GM21367 (cell line): ENCODE measurements around the gene USP3.
"Not testable (repeated sequence)": the region's sequence is repeated elsewhere in the genome, so short reads cannot be mapped to it uniquely, and the experiment has no call there.

Experiments
- ATAC-seq: cut with Tn5 transposase; IDR thresholded peaks from one replicate; pipeline ENCODE4 v1.9.1; 2021; ENCODE audit not compliant: unreplicated experiment

USP3 gene

GRCh38 chr15:63509955-63510940, 5.9 kb downstream of the USP3 start:
- no peak for ATAC-seq

DNA sequence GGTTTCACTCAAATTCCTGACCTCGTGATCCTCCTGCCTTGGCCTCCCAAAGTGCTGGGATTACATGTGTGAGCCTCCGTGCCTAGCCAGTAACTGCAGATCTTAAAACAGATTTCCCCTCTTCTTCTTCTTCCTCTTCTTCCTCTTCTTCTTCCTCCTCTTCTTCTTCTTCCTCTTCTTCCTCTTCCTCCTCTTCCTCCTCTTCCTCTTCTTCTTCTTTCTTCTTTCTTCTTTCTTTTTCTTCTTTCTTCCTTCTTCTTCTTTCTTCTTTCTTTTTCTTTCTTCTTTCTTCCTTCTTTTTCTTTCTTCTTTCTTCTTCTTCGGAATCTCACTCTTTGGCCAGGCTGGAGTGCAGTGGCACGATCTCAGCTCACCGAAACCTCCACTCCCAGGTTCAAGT, 7.8 kb downstream of the USP3 start:
- no peak for ATAC-seq

GRCh38 chr15:63513271-63513670, 8.9 kb downstream of the USP3 start:
- ATAC-seq, result no peak

GRCh38 chr15:63513728-63514127, 9.3 kb downstream of the USP3 start:
- ATAC-seq, result no peak

- no peak for ATAC-seq
Observed at GRCh38 chr15:63514531-63514943, 10.1 kb downstream of the USP3 start.

GRCh38 chr15:63517202-63517601, 12.8 kb downstream of the USP3 start:
- ATAC-seq, result no peak

DNA sequence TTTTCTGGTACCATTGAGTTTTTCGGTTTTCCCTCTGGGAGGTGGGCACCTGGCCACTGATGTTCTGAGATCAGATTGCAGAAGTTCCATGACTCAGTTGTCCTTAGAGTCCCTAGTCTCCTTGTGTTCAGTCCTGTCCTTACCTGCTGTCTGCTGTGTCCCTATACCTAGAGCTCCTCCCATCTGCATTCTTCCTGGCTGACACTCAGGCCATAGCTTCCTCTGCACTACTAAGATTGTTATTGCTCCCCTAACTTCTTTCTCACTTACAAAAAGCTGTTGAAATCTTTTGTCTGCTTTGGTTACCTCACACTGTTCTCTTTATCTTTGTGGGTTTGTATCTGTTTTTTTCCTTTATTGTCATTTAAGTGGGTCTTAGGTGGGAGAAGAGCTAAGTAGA, 13.2 kb downstream of the USP3 start:
- no peak for ATAC-seq

DNA sequence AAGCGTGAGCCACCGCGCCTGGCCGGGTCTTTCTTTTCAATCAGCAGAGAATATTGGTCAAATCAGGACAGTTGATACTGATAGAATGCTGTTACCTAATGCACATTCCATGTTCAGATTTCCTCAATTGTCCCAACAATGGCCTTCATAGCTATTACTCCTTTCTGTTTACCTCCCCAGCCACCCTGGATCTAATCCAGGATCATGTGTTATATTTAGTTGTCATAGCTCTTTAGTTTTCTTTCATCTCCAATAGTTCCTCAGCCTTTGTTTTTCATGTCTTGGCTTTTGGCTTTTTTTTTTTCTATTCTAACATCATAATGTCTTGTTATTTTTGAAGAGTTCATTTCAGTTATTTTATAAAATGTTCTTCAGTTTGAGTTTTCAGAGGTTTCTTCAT, 14.6 kb downstream of the USP3 start:
- ATAC-seq, result no peak

GRCh38 chr15:63519548-63520178, 15.3 kb downstream of the USP3 start:
- no peak for ATAC-seq

GRCh38 chr15:63520462-63520861, 16.1 kb downstream of the USP3 start:
- ATAC-seq, result not testable (repeated sequence)

DNA sequence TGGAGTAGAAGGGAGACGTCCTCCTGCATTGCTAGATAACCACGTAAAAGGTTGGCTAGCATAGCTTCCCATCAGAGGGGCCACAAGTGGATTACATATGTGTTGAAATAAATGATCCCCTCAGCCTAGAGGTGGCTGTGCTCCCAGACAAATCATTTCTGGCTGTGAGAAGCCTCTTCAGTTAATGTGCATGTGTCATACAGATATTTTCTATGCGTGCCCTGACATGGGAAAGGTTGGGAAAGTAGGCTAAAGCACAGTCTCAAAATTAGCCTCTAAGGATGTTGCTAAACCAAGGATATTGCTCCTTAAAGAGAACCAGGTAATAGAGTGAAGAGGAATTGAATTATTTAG, 17.8 kb downstream of the USP3 start:
- ATAC-seq, result no peak

DNA sequence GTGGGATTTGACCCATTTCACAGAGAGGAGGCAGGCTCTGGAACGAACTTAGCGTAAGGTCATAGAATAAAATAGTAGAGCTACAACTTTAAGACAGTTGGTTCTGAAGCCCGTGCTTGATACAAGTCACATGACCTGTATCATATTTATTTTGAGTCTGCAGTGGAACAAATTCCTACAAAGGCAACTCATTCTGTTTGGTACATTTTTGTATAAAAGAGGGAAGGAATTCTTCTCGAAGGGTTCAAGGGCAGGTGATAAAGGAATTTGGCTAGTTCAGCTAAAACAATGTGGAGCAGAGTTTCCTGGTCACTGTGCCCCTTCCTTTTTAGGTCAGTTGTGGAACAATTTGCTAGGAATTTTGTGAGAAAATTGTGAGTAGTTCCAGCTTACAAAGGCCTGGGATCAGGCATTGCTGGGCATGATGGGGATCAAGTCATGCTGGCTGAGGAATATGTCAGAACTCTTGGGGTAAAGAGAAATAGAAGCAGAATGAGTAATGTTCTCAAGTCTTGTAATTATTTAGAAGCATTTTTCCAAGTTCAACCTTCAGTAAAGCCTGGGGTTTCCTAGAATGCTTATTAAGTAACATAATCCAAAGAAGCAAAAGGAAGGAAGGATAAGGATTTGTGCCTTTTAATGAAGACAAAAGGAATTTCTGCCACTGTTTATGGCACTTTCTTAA, 19.1 kb downstream of the USP3 start:
- no peak for ATAC-seq

- ATAC-seq, result no peak
Observed at GRCh38 chr15:63524316-63525015, 20.1 kb downstream of the USP3 start.

DNA sequence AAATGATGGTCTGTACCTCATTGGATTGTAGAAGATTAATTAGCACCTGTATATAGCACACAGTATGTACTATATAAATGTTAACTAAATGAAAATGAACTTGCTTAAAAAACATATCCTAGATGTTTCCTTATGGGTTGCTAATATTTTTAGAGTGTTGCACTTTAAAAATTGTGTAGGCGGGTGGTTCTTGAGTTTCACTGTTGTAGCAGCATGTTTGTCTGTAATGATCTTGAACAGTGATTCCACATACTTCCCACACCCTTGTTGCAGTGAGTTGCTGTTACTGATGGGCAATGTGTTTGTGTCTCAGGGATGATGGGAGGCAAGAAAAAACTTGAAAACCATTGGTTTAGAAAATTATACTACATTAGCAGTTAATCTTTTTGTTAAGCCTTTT, 22.0 kb downstream of the USP3 start:
- ATAC-seq, result no peak

DNA sequence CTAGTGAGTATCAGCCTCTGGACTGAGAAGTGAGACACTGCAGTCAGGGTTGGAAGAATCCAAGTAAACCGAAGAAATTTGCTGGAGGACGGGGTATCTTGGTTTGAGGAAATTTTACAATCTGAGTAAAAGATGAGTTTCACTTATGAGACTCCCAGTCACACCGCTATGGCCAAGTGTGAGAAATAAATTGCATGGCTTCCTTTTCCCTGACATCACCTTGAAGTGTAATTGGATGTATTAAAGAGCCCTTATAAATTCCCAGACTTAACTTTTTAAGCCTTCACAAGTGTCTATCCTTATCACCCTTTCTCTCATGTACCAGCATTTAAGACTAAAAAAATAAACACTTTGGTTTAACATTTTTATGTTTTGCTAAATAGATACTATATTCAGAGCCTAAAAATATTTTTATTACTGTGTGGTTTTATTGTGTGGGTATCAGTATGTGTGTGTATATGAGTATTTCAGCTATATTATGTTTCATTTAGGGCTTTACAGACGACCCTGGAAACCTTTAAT, 23.8 kb downstream of the USP3 start:
- ATAC-seq, result no peak

- ATAC-seq, result no peak
Observed at GRCh38 chr15:63530235-63530634, 25.8 kb downstream of the USP3 start.

DNA sequence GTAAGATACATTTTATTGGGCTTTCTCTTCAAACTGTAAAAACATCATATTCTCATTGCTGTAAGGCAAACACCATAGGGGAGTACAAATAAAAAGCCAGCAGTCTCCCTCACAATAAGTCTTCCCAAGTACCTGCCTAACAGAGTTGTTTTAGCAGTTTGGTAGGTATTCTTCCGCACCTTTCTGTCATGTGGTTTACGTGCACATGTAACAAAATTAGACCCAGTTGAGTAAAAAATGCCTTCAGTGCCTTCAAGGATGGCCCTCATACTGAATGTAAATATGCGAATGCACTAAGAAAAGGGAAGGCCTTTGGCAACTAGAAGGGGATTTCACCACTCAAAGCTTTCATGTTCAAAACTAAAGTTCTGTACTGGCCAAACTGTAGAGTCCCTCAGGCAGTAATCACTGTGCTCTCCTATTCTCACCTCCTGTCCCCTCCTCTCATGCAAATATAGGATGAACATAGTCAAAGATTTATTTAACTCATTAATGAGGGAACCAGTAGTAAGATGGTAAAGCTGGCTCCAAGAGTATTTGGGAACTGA, 26.4 kb downstream of the USP3 start:
- no peak for ATAC-seq

- no peak for ATAC-seq
Observed at GRCh38 chr15:63531586-63531985, 27.2 kb downstream of the USP3 start.

GRCh38 chr15:63532307-63532744, 27.9 kb downstream of the USP3 start:
- ATAC-seq, result no peak

DNA sequence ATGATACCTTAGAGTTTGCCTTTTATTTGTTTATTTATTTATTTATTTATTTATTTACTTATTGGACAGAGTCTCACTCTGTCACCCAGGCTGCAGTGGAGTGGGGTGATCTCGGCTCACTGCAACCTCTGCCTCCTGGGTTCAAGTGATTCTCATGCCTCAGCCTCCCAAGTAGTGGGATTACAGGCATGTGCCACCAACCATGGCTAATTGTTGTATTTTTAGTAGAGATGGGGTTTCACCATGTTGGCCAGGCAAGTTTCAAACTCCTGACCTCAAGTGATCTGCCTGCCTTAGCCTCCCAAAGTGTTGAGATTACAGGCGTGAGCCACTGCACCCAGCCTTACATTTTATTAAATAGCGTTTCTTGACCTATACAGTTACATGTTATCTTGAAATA, 30.5 kb downstream of the USP3 start:
- not testable (repeated sequence) for ATAC-seq

DNA sequence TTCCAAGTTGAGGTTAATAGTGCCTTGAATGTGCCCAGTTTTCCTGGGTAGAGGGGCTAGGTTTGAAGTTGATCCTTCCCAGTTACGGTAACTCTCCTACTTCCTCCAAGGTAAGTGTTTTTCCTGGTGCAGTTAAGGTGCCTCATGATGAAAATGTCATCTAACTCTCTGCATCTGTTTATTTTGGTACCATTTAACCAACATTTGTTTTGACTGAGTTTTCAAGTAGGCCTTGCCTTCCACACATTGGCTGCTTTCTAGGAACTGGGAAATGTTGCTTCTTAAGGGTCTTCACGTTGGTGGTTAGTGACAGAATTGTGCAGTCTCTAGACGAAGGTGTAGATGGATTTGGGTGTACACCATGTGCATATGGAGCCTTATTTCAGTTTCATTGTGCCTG, 31.3 kb downstream of the USP3 start:
- no peak for ATAC-seq
